GM12878 (cell line): ENCODE measurements around the gene RAB21. TPM values are rescaled to one million over a fixed set of nuclear protein-coding genes. Genes with fewer than 3 reads are reported as not detected.

ENCODE experiments used
- ASH2L ChIP-seq: fragments of 300-600, 200-600 bp; sonication (generic); IDR thresholded peaks from 2 replicates; pipeline ENCODE4 v1.6.1; 2017; ENCODE audit warnings: low read depth, mild to moderate bottlenecking, borderline replicate concordance
- BMI1 ChIP-seq: fragments of 450-650 bp; IDR thresholded peaks from 2 replicates; pipeline ENCODE4 v1.6.1; 2016; ENCODE audit warnings: mild to moderate bottlenecking, moderate library complexity, borderline replicate concordance
- CEBPB ChIP-seq, 2 experiments: fragments of 150-350 bp in 1 of 2; IDR thresholded peaks; 2 replicates each; pipeline ENCODE4 v1.6.1; 2012 to 2014; ENCODE audit warnings: low read depth in 2 of 2, low read length in 2 of 2, borderline replicate concordance in 1 of 2, inconsistent platforms in 1 of 2
- EGR1 ChIP-seq, 2 experiments: IDR thresholded peaks; 1 replicate in 1 of 2; 2 replicates in 1 of 2; pipeline ENCODE4 v1.6.1; 2011 to 2012; ENCODE audit warnings: low read depth in 2 of 2, low read length in 2 of 2, borderline replicate concordance in 1 of 2, mild to moderate bottlenecking in 1 of 2, moderate library complexity in 1 of 2
- HDGF ChIP-seq: fragments of 450-650 bp; IDR thresholded peaks from 2 replicates; pipeline ENCODE4 v1.6.1; 2016; ENCODE audit warnings: antibody characterized with exemption
- IKZF2 ChIP-seq, 2 experiments: fragments of 450-650 bp; IDR thresholded peaks; 2 replicates each; pipeline ENCODE4 v1.6.1; 2017; ENCODE audit warnings: mild to moderate bottlenecking in 2 of 2, moderate library complexity in 2 of 2
- LARP7 ChIP-seq: fragments of 450-650 bp; IDR thresholded peaks from 2 replicates; pipeline ENCODE4 v1.6.1; 2017; ENCODE audit warnings: mild to moderate bottlenecking
- NBN ChIP-seq: fragments of 450-650 bp; IDR thresholded peaks from 2 replicates; pipeline ENCODE4 v1.6.1; 2016
- NR2C2 ChIP-seq: IDR thresholded peaks from 2 replicates; pipeline ENCODE4 v1.6.1; 2011; ENCODE audit warnings: borderline replicate concordance, low read depth; ENCODE audit not compliant: control insufficient read depth, insufficient read length
- POLR2A ChIP-seq: IDR thresholded peaks from 2 replicates; pipeline ENCODE4 v1.6.1; 2011; ENCODE audit warnings: low read depth, mild to moderate bottlenecking, low read length
- POU2F2 ChIP-seq: IDR thresholded peaks from 3 replicates; pipeline ENCODE4 v1.6.1; 2011; ENCODE audit warnings: low read depth, mild to moderate bottlenecking, low read length, borderline replicate concordance
- RAD21 ChIP-seq: IDR thresholded peaks from 2 replicates; pipeline ENCODE4 v1.6.1; 2011; ENCODE audit warnings: mild to moderate bottlenecking, low read depth, low read length, moderate library complexity; ENCODE audit not compliant: insufficient read depth
- RCOR1 ChIP-seq: conservative IDR thresholded peaks from 2 replicates; pipeline ENCODE4 v1.6.1; 2012; ENCODE audit warnings: low read depth, low read length, improper control_type of control experiment
- SIN3A ChIP-seq: IDR thresholded peaks from 2 replicates; pipeline ENCODE4 v1.6.1; 2012; ENCODE audit warnings: low read depth, low read length, improper control_type of control experiment
- SMAD5 ChIP-seq: IDR thresholded peaks from 2 replicates; pipeline ENCODE4 v1.6.1; 2016; ENCODE audit warnings: antibody characterized with exemption, low read depth
- STAT1 ChIP-seq: fragments of 450-650 bp; conservative IDR thresholded peaks from 2 replicates; pipeline ENCODE4 v1.6.1; 2014; ENCODE audit warnings: antibody characterized with exemption, mild to moderate bottlenecking
- TAF1 ChIP-seq: IDR thresholded peaks from 2 replicates; pipeline ENCODE4 v1.6.1; 2011; ENCODE audit warnings: mild to moderate bottlenecking, low read depth, low read length, borderline replicate concordance
- TBL1XR1 ChIP-seq: IDR thresholded peaks from 2 replicates; pipeline ENCODE4 v1.6.1; 2012; ENCODE audit warnings: low read depth, low read length, improper control_type of control experiment
- YY1 ChIP-seq: IDR thresholded peaks from 2 replicates; pipeline ENCODE4 v1.6.1; 2011; ENCODE audit warnings: low read depth, mild to moderate bottlenecking, low read length
- polyA plus RNA-seq, 11 experiments: library from polyadenylated mRNA; depleted of rRNA in 4 of 11; unstranded in 6 of 11; stranded (reverse) in 5 of 11; fragments of >200 nt; fragmentation: Nextera tagmentation in 4 of 11; fragmentation: Illumina TruSeq in 1 of 11; extraction: Ambion mirVana in 4 of 11; extraction: Trizol in 1 of 11; gene quantifications; 1 replicate in 1 of 11; 2 replicates in 10 of 11; pipeline versions ENCODE4 v1.2.1 to v1.2.3, GENCODE V29; 2011 to 2016; ENCODE audit warnings: inconsistent platforms in 2 of 11, missing spikeins in 2 of 11, low read depth in 1 of 11
- total RNA-seq, 4 experiments: library from RNA; depleted of rRNA in 3 of 4; stranded (reverse); fragments of >200 nt in 3 of 4; fragmentation: Illumina TruSeq in 1 of 4; extraction: Trizol in 1 of 4; gene quantifications; 2 replicates each; pipeline versions ENCODE4 v1.2.1 to v1.2.3, GENCODE V29; 2013 to 2021
- TF ChIP-seq, protein P1 (sequence below): IDR thresholded peaks from 2 replicates; pipeline ENCODE4 v1.6.1; 2011; ENCODE audit warnings: borderline replicate concordance, low read depth, mild to moderate bottlenecking, moderate library complexity, low read length; ENCODE audit not compliant: insufficient read depth, poor library complexity, severe bottlenecking
- TF ChIP-seq, protein P2 (sequence below): fragments of 450-650 bp; conservative IDR thresholded peaks from 2 replicates; pipeline ENCODE4 v1.6.1; 2017; ENCODE audit warnings: mild to moderate bottlenecking, moderate library complexity
- TF ChIP-seq, protein P3 (sequence below): IDR thresholded peaks from 2 replicates; pipeline ENCODE4 v1.6.1; 2012; ENCODE audit warnings: low read depth, low read length, improper control_type of control experiment
- TF ChIP-seq, protein P4 (sequence below): fragments of 150-350 bp; IDR thresholded peaks from 2 replicates; pipeline ENCODE4 v1.6.1; 2016; ENCODE audit warnings: low read depth, low read length

RAB21 gene
- total and polyA plus RNA-seq, 10 of the 15 experiments (the other 5 are each of a cell fraction or from before 2014, with no cell fraction given) = 2.8 to 42.8 (median 16.1) TPM

DNA sequence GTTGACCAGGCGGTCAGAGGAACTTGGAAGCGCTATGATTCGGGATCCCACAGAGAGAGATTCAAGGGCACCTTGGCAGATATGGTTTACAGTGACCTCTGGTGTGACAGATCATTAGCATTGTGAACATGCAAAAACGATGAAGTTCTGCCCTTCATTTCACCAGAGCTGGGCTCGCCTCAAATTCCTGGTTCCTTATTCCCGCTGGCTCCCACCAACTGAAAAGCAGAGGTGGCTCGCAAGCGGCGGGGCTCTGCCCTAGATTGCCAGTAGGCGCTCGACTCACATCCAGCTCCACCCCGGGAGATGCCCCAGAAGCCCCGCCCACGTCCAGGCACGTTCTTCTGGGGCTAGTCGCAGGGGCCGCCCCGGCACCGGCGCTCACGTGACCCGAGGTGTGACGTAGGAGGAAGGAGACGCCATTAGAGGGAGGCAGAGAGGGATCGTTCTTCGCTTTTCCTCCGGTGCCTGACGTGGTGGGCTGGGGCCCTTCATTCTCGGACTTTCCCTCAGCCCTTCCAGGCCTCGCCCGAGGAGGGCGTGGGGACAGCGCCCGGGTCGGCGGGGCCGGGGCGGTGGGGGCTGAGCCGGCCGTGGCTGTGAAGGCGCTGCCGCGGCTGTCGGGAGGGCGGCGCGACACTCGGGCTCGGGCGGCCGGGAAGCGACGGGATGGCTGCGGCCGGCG is at the start of gene RAB21 (continued):
- TF ChIP-seq STAT1 (no peak), POU2F2 (0 out of 3 replicates have a peak, but pooled peaks have one; percentile 54), EGR1 (IDR thresholded peaks at IDR 0.05; ENCODE audit: borderline replicate concordance in 1 of 2, low read depth in 2 of 2, low read length in 2 of 2) (peak in 1 of 2 experiments; percentile 80; a peak in 2 of 3 replicates), SIN3A (no peak), TAF1 (peak; percentile 58; the same call in 1 of the 2 replicates), RCOR1 (no peak), NR2C2 (no peak), YY1 (peak; percentile 95), ASH2L (peak; percentile 89), CEBPB (IDR thresholded peaks at IDR 0.05; ENCODE audit: borderline replicate concordance in 1 of 2, low read depth in 2 of 2, low read length in 2 of 2) (no peak), NBN (peak; percentile 25; the same call in 1 of the 2 replicates), BMI1 (no peak), HDGF (peak; percentile 58; the same call in 1 of the 2 replicates), LARP7 (peak; percentile 67; the same call in 1 of the 2 replicates), TBL1XR1 (0 out of 2 replicates have a peak, but pooled peaks have one; percentile 17), POLR2A (peak; percentile 93), IKZF2 (IDR thresholded peaks at IDR 0.05) (peak; percentile 30 to 39; a peak in 3 of 4 replicates), SMAD5 (peak; percentile 61; the same call in 1 of the 2 replicates), RAD21 (0 out of 2 replicates have a peak, but pooled peaks have one; percentile 1)
- TF ChIP-seq, protein P1, sequence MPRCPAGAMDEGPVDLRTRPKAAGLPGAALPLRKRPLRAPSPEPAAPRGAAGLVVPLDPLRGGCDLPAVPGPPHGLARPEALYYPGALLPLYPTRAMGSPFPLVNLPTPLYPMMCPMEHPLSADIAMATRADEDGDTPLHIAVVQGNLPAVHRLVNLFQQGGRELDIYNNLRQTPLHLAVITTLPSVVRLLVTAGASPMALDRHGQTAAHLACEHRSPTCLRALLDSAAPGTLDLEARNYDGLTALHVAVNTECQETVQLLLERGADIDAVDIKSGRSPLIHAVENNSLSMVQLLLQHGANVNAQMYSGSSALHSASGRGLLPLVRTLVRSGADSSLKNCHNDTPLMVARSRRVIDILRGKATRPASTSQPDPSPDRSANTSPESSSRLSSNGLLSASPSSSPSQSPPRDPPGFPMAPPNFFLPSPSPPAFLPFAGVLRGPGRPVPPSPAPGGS = peak; percentile 70
- TF ChIP-seq, protein P2, sequence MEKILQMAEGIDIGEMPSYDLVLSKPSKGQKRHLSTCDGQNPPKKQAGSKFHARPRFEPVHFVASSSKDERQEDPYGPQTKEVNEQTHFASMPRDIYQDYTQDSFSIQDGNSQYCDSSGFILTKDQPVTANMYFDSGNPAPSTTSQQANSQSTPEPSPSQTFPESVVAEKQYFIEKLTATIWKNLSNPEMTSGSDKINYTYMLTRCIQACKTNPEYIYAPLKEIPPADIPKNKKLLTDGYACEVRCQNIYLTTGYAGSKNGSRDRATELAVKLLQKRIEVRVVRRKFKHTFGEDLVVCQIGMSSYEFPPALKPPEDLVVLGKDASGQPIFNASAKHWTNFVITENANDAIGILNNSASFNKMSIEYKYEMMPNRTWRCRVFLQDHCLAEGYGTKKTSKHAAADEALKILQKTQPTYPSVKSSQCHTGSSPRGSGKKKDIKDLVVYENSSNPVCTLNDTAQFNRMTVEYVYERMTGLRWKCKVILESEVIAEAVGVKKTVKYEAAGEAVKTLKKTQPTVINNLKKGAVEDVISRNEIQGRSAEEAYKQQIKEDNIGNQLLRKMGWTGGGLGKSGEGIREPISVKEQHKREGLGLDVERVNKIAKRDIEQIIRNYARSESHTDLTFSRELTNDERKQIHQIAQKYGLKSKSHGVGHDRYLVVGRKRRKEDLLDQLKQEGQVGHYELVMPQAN = 0 out of 2 replicates have a peak, but pooled peaks have one; percentile 37
- TF ChIP-seq, protein P3, sequence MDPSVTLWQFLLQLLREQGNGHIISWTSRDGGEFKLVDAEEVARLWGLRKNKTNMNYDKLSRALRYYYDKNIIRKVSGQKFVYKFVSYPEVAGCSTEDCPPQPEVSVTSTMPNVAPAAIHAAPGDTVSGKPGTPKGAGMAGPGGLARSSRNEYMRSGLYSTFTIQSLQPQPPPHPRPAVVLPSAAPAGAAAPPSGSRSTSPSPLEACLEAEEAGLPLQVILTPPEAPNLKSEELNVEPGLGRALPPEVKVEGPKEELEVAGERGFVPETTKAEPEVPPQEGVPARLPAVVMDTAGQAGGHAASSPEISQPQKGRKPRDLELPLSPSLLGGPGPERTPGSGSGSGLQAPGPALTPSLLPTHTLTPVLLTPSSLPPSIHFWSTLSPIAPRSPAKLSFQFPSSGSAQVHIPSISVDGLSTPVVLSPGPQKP = no peak
- TF ChIP-seq, protein P4, sequence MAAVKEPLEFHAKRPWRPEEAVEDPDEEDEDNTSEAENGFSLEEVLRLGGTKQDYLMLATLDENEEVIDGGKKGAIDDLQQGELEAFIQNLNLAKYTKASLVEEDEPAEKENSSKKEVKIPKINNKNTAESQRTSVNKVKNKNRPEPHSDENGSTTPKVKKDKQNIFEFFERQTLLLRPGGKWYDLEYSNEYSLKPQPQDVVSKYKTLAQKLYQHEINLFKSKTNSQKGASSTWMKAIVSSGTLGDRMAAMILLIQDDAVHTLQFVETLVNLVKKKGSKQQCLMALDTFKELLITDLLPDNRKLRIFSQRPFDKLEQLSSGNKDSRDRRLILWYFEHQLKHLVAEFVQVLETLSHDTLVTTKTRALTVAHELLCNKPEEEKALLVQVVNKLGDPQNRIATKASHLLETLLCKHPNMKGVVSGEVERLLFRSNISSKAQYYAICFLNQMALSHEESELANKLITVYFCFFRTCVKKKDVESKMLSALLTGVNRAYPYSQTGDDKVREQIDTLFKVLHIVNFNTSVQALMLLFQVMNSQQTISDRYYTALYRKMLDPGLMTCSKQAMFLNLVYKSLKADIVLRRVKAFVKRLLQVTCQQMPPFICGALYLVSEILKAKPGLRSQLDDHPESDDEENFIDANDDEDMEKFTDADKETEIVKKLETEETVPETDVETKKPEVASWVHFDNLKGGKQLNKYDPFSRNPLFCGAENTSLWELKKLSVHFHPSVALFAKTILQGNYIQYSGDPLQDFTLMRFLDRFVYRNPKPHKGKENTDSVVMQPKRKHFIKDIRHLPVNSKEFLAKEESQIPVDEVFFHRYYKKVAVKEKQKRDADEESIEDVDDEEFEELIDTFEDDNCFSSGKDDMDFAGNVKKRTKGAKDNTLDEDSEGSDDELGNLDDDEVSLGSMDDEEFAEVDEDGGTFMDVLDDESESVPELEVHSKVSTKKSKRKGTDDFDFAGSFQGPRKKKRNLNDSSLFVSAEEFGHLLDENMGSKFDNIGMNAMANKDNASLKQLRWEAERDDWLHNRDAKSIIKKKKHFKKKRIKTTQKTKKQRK = no peak
